Liver (tissue), 9 donors: ENCODE measurements around the gene CELF4. TPM values are rescaled to one million over a fixed set of nuclear protein-coding genes. Genes with fewer than 3 reads are reported as not detected.

Source experiments
- DNase-seq: peaks from one replicate; pipeline ENCODE4 v3.0.0-alpha.2; 2017; ENCODE audit warnings: low spot score
- H3K27ac ChIP-seq, 2 donors: one replicate each; pipeline ENCODE4 v1.7.0; 2013; ENCODE audit warnings: inconsistent platforms in 2 of 2, low read length in 2 of 2, control low read depth in 1 of 2, low read depth in 1 of 2, mild to moderate bottlenecking in 1 of 2
- H3K27me3 ChIP-seq, 4 donors: one replicate each; pipeline versions ENCODE4 v1.6.1 to v1.7.0; 2013; ENCODE audit warnings: low read length in 3 of 4, inconsistent platforms in 1 of 4, mild to moderate bottlenecking in 1 of 4, moderate library complexity in 1 of 4; ENCODE audit not compliant: control insufficient read depth in 4 of 4, insufficient read depth in 4 of 4
- H3K36me3 ChIP-seq, 4 donors: one replicate each; pipeline versions ENCODE4 v1.6.1 to v1.7.0; 2013; ENCODE audit warnings: low read length in 3 of 4, mild to moderate bottlenecking in 3 of 4, low read depth in 1 of 4, moderate library complexity in 1 of 4; ENCODE audit not compliant: control insufficient read depth in 4 of 4, insufficient read depth in 3 of 4
- H3K4me1 ChIP-seq, 4 donors: one replicate each; pipeline versions ENCODE4 v1.6.1 to v1.7.0; 2013; ENCODE audit warnings: low read length in 3 of 4, mild to moderate bottlenecking in 3 of 4, moderate library complexity in 1 of 4; ENCODE audit not compliant: control insufficient read depth in 4 of 4, insufficient read depth in 4 of 4
- H3K4me3 ChIP-seq, 3 donors: one replicate each; pipeline versions ENCODE4 v1.6.1 to v1.7.0; 2013; ENCODE audit warnings: low read length in 3 of 3, control low read depth in 1 of 3, low read depth in 1 of 3, mild to moderate bottlenecking in 1 of 3
- H3K9ac ChIP-seq, 2 donors: one replicate each; pipeline ENCODE4 v1.7.0; 2013; ENCODE audit warnings: low read length in 2 of 2, mild to moderate bottlenecking in 2 of 2, moderate library complexity in 2 of 2, control low read depth in 1 of 2, low read depth in 1 of 2
- H3K9me3 ChIP-seq, 4 donors: one replicate each; pipeline versions ENCODE4 v1.6.1 to v1.7.0; 2013; ENCODE audit warnings: low read length in 3 of 4; ENCODE audit not compliant: control insufficient read depth in 4 of 4
- EGR1 ChIP-seq, 2 donors: IDR thresholded peaks; 2 replicates each; pipeline ENCODE4 v1.6.1; 2016 to 2018; ENCODE audit warnings: antibody characterized with exemption in 2 of 2, low read depth in 2 of 2
- FOXA1 ChIP-seq: IDR thresholded peaks from 2 replicates; pipeline ENCODE4 v1.6.1; 2016; ENCODE audit warnings: antibody characterized with exemption
- GABPA ChIP-seq, 2 donors: IDR thresholded peaks in 1 of 2; conservative IDR thresholded peaks in 1 of 2; 2 replicates each; pipeline ENCODE4 v1.6.1; 2016; ENCODE audit warnings: antibody characterized with exemption in 2 of 2, mild to moderate bottlenecking in 1 of 2, moderate library complexity in 1 of 2
- HNF4G ChIP-seq: IDR thresholded peaks from 2 replicates; pipeline ENCODE4 v1.6.1; 2016; ENCODE audit warnings: antibody characterized with exemption
- RAD21 ChIP-seq, 2 donors: IDR thresholded peaks; 2 replicates each; pipeline ENCODE4 v1.6.1; 2016; ENCODE audit warnings: antibody characterized with exemption in 2 of 2, mild to moderate bottlenecking in 2 of 2
- REST ChIP-seq: IDR thresholded peaks from 2 replicates; pipeline ENCODE4 v1.6.1; 2016; ENCODE audit warnings: antibody characterized with exemption, mild to moderate bottlenecking
- RXRA ChIP-seq, 2 donors: IDR thresholded peaks; 2 replicates each; pipeline ENCODE4 v1.6.1; 2017 to 2018; ENCODE audit warnings: antibody characterized with exemption in 2 of 2, mild to moderate bottlenecking in 1 of 2
- SP1 ChIP-seq: IDR thresholded peaks from 2 replicates; pipeline ENCODE4 v1.6.1; 2018; ENCODE audit warnings: antibody characterized with exemption, mild to moderate bottlenecking
- TAF1 ChIP-seq: conservative IDR thresholded peaks from 2 replicates; pipeline ENCODE4 v1.6.1; 2016; ENCODE audit warnings: antibody characterized with exemption, mild to moderate bottlenecking
- WGBS: extraction: QIAGEN DNeasy Blood & Tissue Kit; methylation state at CpG from one replicate; pipeline ENCODE4 v1.1.7; 2013; 5-methylcytosine and 5-hydroxymethylcytosine counted together
- polyA plus RNA-seq, 2 donors: library from polyadenylated mRNA; stranded (reverse) in 1 of 2; unstranded in 1 of 2; fragments of 200-250 nt in 1 of 2; fragments of >200 nt in 1 of 2; fragmentation: Nextera tagmentation in 1 of 2; extraction: Ambion mirVana in 1 of 2; gene quantifications; one replicate each; pipeline versions ENCODE4 v1.2.1 to v1.2.3, GENCODE V29; 2013 to 2015
- total RNA-seq, 2 donors: library from RNA; depleted of rRNA; stranded (reverse); fragments of >200 nt; gene quantifications; one replicate each; pipeline ENCODE4 v1.2.3, GENCODE V29; 2014
- TF ChIP-seq, protein P1 (sequence below): IDR thresholded peaks from 2 replicates; pipeline ENCODE4 v1.6.1; 2016; ENCODE audit warnings: antibody characterized with exemption
- donor health status: healthy.
- donor health status: healthy.
- donor health status: healthy.
- donor health status: healthy.
- donor health status: healthy.

CELF4 gene
- total and polyA plus RNA-seq, 4 donors = 0.08 to 0.28 (median 0.21) TPM; not detected in 1

DNA sequence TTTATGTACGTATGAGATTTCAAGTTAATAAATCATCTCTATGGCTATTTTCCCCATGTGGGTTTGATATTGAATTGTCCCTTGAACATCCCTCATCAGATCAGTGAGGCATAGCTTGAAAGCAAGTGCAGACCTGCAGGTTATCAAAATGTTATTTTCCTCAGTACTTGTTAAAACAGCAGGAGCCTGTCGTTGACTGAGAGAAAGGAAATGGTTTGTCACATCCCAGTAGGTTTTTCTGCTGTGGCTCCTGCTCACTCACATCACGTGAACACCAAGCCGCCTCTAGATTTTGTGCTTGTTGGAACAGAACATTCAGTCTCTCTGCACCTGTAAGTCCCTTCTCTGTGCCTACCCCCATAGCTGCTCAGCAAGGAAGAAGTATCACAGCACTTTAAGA is 340.3 kb downstream of the CELF4 start:
- no peak overlapping the region for H3K9ac ChIP-seq
- WGBS = 81% methylated on average over 4 of the region's 4 CpGs
- no peak overlapping the region for H3K4me3 ChIP-seq
- no peaks in the 10 kb centered on the region for H3K9me3 ChIP-seq
- DNase-seq = no peak
- TF ChIP-seq TAF1 = no peak
- H3K27me3 ChIP-seq = no peaks in the 10 kb centered on the region
- no peak overlapping the region for H3K27ac ChIP-seq
- peaks cover 0 to 2% (median 0%) of the 10 kb centered on the region in 4 donors for H3K36me3 ChIP-seq
- no peaks in the 10 kb centered on the region for H3K4me1 ChIP-seq

DNA sequence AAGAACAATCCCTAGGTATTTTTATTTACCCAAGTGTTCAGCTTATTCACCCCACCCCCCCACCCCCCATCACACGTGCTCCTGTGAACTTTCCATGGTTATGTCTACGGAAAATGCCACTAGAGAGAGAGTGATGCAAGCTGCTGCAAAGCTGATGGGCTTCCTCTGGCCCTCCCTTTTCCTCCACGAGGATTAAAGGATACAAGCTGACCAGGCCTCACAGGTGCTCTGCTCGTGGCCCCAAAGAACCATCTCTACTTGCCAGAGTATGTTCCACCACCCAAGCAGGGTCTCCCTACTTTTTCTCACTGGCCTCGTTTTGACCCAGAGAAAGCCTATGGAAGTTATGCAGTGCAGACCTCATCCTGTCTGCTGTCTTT is 342.6 kb downstream of the CELF4 start:
- TF ChIP-seq, protein P1, sequence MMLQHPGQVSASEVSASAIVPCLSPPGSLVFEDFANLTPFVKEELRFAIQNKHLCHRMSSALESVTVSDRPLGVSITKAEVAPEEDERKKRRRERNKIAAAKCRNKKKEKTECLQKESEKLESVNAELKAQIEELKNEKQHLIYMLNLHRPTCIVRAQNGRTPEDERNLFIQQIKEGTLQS = no peak
- TF ChIP-seq REST (no peak), HNF4G (no peak), TAF1 (no peak), FOXA1 (no peak), RXRA (IDR thresholded peaks at IDR 0.05) (no peak), EGR1 (IDR thresholded peaks at IDR 0.05; ENCODE audit: low read depth in 2 of 2) (no peak), RAD21 (IDR thresholded peaks at IDR 0.05) (no peak), SP1 (no peak), GABPA (IDR thresholded peaks at IDR 0.05 in 1 of 2, conservative IDR thresholded peaks at IDR 0.05 in 1 of 2) (no peak)
- H3K4me3 ChIP-seq = no peak overlapping the region
- H3K4me1 ChIP-seq = no peaks in the 10 kb centered on the region
- 77% methylated on average over 5 of the region's 5 CpGs for WGBS
- no peaks in the 10 kb centered on the region for H3K9me3 ChIP-seq
- no peak overlapping the region for H3K27ac ChIP-seq
- no peaks in the 10 kb centered on the region for H3K27me3 ChIP-seq
- H3K36me3 ChIP-seq = peaks cover 0 to 2% (median 0%) of the 10 kb centered on the region in 4 donors
- no peak for DNase-seq
- H3K9ac ChIP-seq = no peak overlapping the region

- no peaks in the 10 kb centered on the region for H3K4me1 ChIP-seq
- 92% methylated on average over 4 of the region's 4 CpGs for WGBS
- no peak overlapping the region for H3K4me3 ChIP-seq
- no peak overlapping the region for H3K27ac ChIP-seq
- no peak overlapping the region for H3K9ac ChIP-seq
- H3K27me3 ChIP-seq = no peaks in the 10 kb centered on the region
- no peak for DNase-seq
- no peaks in the 10 kb centered on the region for H3K9me3 ChIP-seq
- TF ChIP-seq RAD21 (IDR thresholded peaks at IDR 0.05) (no peak), EGR1 (IDR thresholded peaks at IDR 0.05; ENCODE audit: low read depth in 2 of 2) (no peak)
- H3K36me3 ChIP-seq = peaks cover 0 to 2% (median 0%) of the 10 kb centered on the region in 4 donors
These were observed 343.1 kb downstream of the CELF4 start for GRCh38 chr18:37222354-37222998.
